SK-N-MC (cell line): Measurements from ENCODE around the gene PTPRN2.
"Not testable (repeated sequence)": the region's sequence is repeated elsewhere in the genome, so short reads cannot be mapped to it uniquely, and the experiment has no call there.

Source experiments
- DNase-seq: peaks from one replicate; pipeline ENCODE4 v3.0.0-alpha.2; 2011; ENCODE audit warnings: low read depth, low spot score
- H3K27ac ChIP-seq: fragments of 200-600 bp; sonication (generic); 2 replicates; pipeline ENCODE4 v1.5.1; 2016; ENCODE audit warnings: mixed run types
- H3K36me3 ChIP-seq: fragments of 200-600 bp; sonication (generic); 2 replicates; pipeline ENCODE4 v1.6.1; 2017; ENCODE audit warnings: antibody characterized with exemption, low read length, mixed read lengths; ENCODE audit not compliant: insufficient read depth
- H3K4me3 ChIP-seq: fragments of 200-600 bp; sonication (generic); 2 replicates; pipeline ENCODE4 v1.5.1; 2016
- H3K9ac ChIP-seq: fragments of 200-600 bp; sonication (generic); 2 replicates; pipeline ENCODE4 v1.8.0; 2017; ENCODE audit warnings: mixed run types, mixed read lengths; ENCODE audit not compliant: insufficient read length
- H3K9me3 ChIP-seq: fragments of 200-600 bp; sonication (generic); 2 replicates; pipeline ENCODE4 v1.6.1; 2017; ENCODE audit warnings: low read depth, mild to moderate bottlenecking, antibody characterized with exemption, low read length, moderate library complexity, mixed read lengths
- EZH2 ChIP-seq: fragments of 200-600 bp; sonication (generic); IDR thresholded peaks from one replicate; pipeline ENCODE4 v1.6.1; 2017; ENCODE audit warnings: antibody characterized with exemption
- FOXP2 ChIP-seq: optimal IDR thresholded peaks from 2 replicates; pipeline ENCODE3; 2011; ENCODE audit warnings: mild to moderate bottlenecking, moderate library complexity; ENCODE audit not compliant: insufficient read depth; ENCODE audit errors: extremely low read length, control extremely low read depth
- POLR2AphosphoS5 ChIP-seq: IDR thresholded peaks from 2 replicates; pipeline ENCODE4 v1.6.1; 2012; ENCODE audit warnings: mild to moderate bottlenecking, low read depth, low read length, borderline replicate concordance

The PTPRN2 gene

GRCh38 chr7:157731126-157731525, 856.5 kb downstream of the PTPRN2 start:
- no peak for DNase-seq
- TF ChIP-seq FOXP2 (no peak), EZH2 (no peak), POLR2AphosphoS5 (no peak)
- Histone ChIP-seq H3K4me3 (no peak overlapping the region), H3K36me3 (no peaks in the 10 kb centered on the region), H3K9me3 (no peaks in the 10 kb centered on the region), H3K27ac (no peak overlapping the region), H3K9ac (no peak overlapping the region)

- Histone ChIP-seq H3K4me3 (no peak overlapping the region), H3K36me3 (no peaks in the 10 kb centered on the region), H3K27ac (no peak overlapping the region), H3K9me3 (no peaks in the 10 kb centered on the region), H3K9ac (no peak overlapping the region)
- TF ChIP-seq FOXP2: no peak
- TF ChIP-seq POLR2AphosphoS5: no peak
- no peak for TF ChIP-seq EZH2
- DNase-seq: no peak
Observed at GRCh38 chr7:157730614-157731013, 857.0 kb downstream of the PTPRN2 start.

DNA sequence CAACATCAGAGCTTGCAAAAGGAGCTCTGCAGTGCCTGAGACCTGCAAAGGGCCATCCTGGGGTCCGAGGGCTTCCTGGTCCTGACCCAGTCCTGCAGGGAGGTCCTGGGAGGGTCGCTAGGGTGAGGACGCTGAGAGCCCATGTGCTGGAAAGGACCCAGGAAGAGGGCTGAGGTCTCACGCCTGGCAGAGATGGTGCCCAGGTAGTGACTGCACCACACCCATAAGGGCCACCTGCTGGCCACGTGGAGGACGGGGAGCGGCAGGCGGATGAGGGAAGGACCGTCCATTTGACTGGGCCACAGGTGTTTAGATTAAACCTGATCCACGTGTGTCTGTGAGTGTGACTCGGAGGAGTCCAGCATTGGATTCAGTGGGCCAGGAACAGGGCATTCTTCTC, 858.1 kb downstream of the PTPRN2 start:
- Histone ChIP-seq H3K4me3 (no peak overlapping the region), H3K9me3 (no peaks in the 10 kb centered on the region), H3K27ac (no peak overlapping the region), H3K36me3 (no peaks in the 10 kb centered on the region), H3K9ac (no peak overlapping the region)
- TF ChIP-seq FOXP2 (no peak), POLR2AphosphoS5 (no peak), EZH2 (no peak)
- DNase-seq: no peak

- H3K4me3 ChIP-seq: no peak overlapping the region
- H3K36me3 ChIP-seq: no peaks in the 10 kb centered on the region
- H3K9me3 ChIP-seq: no peaks in the 10 kb centered on the region
- TF ChIP-seq FOXP2 (no peak), POLR2AphosphoS5 (no peak), EZH2 (no peak)
- H3K27ac ChIP-seq: no peak overlapping the region
- no peak overlapping the region for H3K9ac ChIP-seq
- DNase-seq: no peak
Observed at GRCh38 chr7:157727964-157728615, 859.5 kb downstream of the PTPRN2 start.

DNA sequence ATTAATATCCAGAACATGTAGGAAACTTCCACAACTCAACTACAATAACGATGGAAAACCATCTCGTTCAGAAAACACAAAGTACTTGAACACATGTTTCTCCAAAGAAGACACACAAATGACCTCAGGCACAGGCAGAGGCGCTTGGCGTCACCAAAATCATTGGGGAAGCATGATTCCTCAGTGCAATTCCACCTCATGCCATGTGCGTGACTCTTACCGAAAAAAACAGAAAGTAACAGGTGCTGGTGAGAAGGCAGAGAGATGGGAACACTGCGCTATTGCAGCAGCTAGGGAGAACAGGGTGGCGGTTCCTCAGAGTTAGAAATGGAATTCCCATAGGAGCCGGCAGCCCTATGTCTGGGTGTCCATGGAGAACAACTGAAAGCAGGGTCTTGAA, 860.9 kb downstream of the PTPRN2 start:
- Histone ChIP-seq H3K9me3 (no peaks in the 10 kb centered on the region), H3K27ac (no peak overlapping the region), H3K36me3 (no peaks in the 10 kb centered on the region), H3K9ac (no peak overlapping the region), H3K4me3 (no peak overlapping the region)
- no peak for TF ChIP-seq POLR2AphosphoS5
- TF ChIP-seq EZH2: no peak
- TF ChIP-seq FOXP2: no peak
- DNase-seq: no peak

DNA sequence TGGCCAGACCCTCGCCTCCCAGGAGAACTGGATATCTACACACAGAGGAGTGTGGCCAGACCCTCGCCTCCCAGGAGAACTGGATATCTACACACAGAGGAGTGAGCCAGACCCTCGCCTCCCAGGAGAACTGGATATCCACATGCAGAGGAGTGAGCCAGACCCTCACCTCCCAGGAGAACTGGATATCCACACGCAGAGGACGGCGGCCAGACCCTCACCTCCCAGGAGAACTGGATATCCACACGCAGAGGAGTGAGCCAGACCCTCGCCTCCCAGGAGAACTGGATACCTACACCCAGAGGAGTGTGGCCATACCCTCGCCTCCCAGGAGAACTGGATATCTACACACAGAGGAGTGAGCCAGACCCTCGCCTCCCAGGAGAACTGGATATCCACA, 862.3 kb downstream of the PTPRN2 start:
- not testable (repeated sequence) for DNase-seq, H3K9ac ChIP-seq, H3K9me3 ChIP-seq, H3K4me3 ChIP-seq, H3K36me3 ChIP-seq, H3K27ac ChIP-seq

GRCh38 chr7:157723205-157723604, 864.4 kb downstream of the PTPRN2 start:
- Histone ChIP-seq H3K4me3 (no peak overlapping the region), H3K9me3 (no peaks in the 10 kb centered on the region), H3K27ac (no peak overlapping the region), H3K36me3 (no peaks in the 10 kb centered on the region), H3K9ac (no peak overlapping the region)
- TF ChIP-seq EZH2 (no peak), POLR2AphosphoS5 (no peak), FOXP2 (no peak)
- no peak for DNase-seq

- TF ChIP-seq POLR2AphosphoS5 (no peak), EZH2 (no peak), FOXP2 (no peak)
- DNase-seq: no peak
- Histone ChIP-seq H3K27ac (no peak overlapping the region), H3K9ac (no peak overlapping the region), H3K9me3 (no peaks in the 10 kb centered on the region), H3K36me3 (no peaks in the 10 kb centered on the region), H3K4me3 (no peak overlapping the region)
Observed at GRCh38 chr7:157722137-157723060, 865.2 kb downstream of the PTPRN2 start.
